ENCODE results near the gene PRKAG1.
A peak's percentile ranks its signal among the peaks of the same experiment; 100 is the strongest.

- TF ChIP-seq CTCF (IDR thresholded peaks at IDR 0.05) (peak; percentile 75), EZH2 (IDR thresholded peaks at IDR 0.05; ENCODE audit: borderline replicate concordance, insufficient read depth, low read depth, low read length, poor library complexity, severe bottlenecking) (no peak)
These were observed 21.5 kb downstream of the PRKAG1 start for GRCh38 chr12:48996794-48997718.

Data from B cell (primary cell).